GM19025 (cell line): Measurements from ENCODE around the gene OR52M1.
"Not testable (repeated sequence)": the region's sequence is repeated elsewhere in the genome, so short reads cannot be mapped to it uniquely, and the experiment has no call there.

Experiments
- ATAC-seq: cut with Tn5 transposase; IDR thresholded peaks from one replicate; pipeline ENCODE4 v1.9.1; 2021; ENCODE audit warnings: mild to moderate bottlenecking, low read depth, moderate library complexity; ENCODE audit not compliant: unreplicated experiment

OR52M1 gene

DNA sequence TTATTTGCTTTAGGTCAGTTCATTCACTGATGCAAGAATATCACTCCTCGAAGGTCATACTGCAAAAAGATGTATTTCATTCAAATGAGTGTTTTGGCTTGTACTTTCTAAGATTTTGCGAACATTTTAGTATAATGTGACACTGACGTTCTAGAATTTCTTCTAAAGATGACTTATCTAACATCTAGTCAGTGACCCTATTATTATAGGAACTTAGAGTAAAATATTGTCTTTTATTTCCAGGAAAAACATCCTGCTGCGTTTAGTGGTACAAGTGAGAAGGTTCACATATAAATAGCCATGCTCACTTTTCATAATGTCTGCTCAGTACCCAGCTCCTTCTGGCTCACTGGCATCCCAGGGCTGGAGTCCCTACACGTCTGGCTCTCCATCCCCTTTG is at the start of gene OR52M1:
Gene OR52M1, plus strand, starts transcription at position 301 of the 400 bp plus-strand sequence. Its CDS starts 0 bp downstream, at position 301.
- no peak for ATAC-seq

GRCh38 chr11:4495487-4495886 is 49.5 kb upstream of the OR52M1 start:
- no peak for ATAC-seq

DNA sequence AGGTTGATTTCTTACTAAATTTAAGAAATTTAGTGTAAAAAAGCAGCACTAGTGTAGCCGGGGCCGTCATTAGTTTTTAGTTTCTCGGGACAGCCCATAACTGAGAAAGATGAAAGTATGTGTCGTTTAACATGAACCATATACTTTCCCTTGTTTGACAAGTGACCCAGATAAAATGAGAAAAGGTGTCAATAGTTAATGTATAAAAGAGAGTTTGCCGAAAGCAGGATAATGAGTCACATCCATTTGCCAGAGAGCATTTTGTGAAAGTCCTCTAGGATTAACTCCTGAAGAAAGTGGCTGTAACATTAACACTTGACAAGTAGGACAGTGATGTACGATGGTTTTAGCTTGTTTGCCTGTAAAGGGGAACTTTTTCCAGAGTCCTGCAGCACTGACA is 49.0 kb upstream of the OR52M1 start:
- ATAC-seq: no peak

- no peak for ATAC-seq
Observed at GRCh38 chr11:4496557-4497248, 48.3 kb upstream of the OR52M1 start.

GRCh38 chr11:4508886-4509285 is 36.1 kb upstream of the OR52M1 start:
- no peak for ATAC-seq

DNA sequence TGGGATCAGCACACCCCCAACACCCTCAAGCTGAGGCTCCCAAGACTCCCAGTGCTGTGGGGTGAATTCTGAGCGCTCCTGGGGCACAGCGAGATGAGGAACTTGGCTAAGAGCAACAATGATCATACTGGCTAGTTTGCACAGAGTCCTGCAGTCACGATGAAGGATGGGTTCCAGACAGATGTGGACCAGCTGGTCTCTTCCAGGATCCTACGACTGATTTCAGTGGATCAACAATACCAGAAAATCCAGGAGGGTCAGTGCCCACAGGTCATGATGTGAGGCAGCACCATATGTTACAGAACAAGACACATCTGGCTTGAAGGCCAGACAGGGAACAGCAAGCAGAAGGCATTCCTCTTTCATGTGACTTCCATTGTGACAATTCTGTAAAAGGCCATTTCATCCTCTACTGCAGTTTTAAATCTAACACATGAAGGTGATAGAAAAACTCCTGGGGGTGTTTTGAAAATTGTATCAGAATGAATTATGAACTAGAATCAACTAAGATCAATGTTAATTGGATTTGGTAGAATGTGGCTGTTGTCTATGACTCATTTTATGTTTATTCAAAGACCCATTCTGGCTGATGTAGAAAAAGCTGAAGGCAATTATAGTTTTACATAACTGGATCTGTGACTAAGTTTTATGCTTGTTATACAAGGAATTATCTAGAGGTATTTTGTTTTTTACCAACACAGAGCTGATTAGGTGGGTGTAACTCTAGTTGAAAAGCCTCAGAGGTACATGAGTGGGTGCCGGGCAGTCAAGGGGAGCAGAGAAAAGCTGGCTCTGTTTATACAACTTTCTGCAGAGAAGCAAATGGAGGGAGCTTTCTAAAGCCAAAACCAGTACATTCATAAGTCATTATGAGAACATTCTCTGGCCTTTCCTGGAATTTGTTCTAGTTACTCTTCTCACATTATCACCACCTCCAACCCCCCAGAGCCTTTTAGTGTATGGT is 33.4 kb upstream of the OR52M1 start:
- no peak for ATAC-seq

- ATAC-seq: no peak
Observed at GRCh38 chr11:4514196-4514595, 30.8 kb upstream of the OR52M1 start.

- ATAC-seq: no peak
Observed at GRCh38 chr11:4522339-4522738, 22.7 kb upstream of the OR52M1 start.

- no peak for ATAC-seq
Observed at GRCh38 chr11:4522752-4523151, 22.2 kb upstream of the OR52M1 start.

DNA sequence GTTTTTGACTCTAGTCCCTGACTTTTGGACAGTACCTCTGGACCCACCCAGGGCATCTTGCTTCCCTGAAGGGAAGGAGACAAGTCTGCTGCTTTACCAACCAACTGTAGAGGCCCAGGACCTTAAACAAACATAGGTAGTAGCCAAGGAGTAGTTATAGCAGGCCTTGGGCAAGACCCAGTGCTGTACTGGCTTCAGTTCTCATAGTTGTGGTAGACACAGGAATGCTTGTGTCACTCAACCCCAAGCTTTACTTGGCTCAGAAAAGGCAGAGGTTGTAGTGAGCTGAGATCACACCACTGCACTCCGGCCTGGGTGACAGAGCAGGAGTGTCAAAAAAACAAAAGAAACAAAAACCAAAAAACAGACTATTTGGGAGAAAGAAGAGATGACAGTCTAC is 21.3 kb upstream of the OR52M1 start:
- no peak for ATAC-seq

- no peak for ATAC-seq
Observed at GRCh38 chr11:4527926-4528325, 17.1 kb upstream of the OR52M1 start.

GRCh38 chr11:4531686-4532085 is 13.3 kb upstream of the OR52M1 start:
- ATAC-seq: not testable (repeated sequence)

- ATAC-seq: no peak
Observed at GRCh38 chr11:4539603-4540219, 5.3 kb upstream of the OR52M1 start.

GRCh38 chr11:4541071-4541470 is 3.9 kb upstream of the OR52M1 start:
- ATAC-seq: no peak

DNA sequence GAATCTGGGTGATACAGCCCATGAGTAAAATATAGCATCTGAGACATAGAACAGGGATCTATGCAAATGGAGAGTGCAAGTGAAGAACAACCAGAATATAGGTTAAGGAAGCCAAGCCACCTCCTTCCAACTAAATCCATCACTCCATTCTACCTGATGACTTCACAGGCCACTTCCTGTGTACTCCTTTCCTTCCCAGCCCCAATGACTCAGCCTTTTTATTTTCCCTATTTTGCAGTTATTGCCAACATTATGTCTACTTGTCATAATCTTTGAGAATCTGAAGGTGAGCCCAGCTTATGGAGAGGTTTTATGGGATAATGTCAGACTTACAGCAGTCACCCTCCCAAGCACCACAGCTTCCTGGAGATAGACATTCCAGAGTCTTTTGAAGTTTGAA is 1.4 kb upstream of the OR52M1 start:
- ATAC-seq: no peak

- ATAC-seq: no peak
Observed at GRCh38 chr11:4546878-4547277, 1.9 kb downstream of the OR52M1 start.

- ATAC-seq: no peak
Observed at GRCh38 chr11:4547416-4547815, 2.4 kb downstream of the OR52M1 start.

GRCh38 chr11:4551346-4551979 is 6.5 kb downstream of the OR52M1 start:
- ATAC-seq: no peak

DNA sequence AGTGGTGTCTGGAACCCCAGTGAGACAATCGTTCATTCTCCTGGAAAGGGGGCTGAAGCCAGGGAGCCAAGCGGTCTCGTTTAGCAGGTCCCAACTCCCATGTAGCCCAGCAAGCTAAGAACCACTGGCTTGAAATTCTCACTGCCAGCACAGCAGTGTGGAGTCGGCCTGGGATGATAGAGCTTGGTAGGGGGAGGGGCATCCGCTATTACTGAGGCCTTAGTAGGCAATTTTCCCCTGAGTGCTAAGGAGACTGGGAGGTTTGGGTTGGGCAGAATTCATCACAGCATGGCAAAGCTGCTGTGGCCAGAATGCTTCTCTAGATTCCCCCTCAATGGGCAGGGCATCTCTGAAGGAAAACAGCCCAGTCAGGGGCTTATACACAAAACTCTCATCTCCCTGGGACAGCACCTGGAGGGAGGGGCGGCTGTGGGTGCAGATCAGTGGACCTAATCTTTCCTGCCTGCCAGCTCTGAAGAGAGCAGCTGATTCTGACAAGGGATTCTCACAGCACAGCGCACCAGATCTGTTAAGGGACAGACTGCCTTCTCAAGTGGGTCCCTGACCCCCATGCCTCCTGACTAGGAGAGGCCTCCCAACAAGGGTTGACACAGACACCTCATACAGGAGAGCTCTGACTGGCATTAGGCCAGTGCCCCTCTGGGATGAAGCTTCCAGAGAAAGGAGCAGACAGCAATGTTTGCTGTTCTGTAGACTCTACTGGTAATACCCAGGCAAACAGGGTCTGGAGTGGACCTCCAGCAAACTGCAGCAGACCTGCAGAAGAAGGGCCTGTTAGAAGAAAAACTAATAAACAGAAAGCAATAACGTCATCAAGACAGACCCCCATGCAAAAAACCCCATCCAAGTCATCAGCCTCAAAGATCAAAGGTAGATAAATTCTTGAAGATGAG is 14.8 kb downstream of the OR52M1 start:
- ATAC-seq: no peak

DNA sequence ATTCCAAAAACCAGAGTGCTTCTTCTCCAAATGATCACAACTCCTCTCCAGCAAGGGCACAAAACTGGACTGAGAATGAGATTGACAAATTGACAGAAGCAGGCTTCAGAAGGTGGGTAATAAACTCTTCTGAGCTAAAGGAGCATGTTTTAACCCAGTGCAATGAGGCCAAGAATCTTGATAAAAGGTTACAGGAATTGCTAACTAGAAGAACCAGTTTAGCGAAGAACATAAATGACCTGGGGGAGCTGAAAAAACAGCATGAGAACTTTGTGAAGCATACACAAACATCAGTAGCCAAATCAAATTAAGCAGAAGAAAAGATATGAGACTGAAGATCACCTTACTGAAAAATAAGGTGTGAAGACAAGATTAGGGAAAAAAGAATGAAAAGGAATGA is 15.5 kb downstream of the OR52M1 start:
- no peak for ATAC-seq
